Metanephros (tissue), 1 donor: ENCODE data around the gene IGSF22. TPM values are rescaled to one million over a fixed set of nuclear protein-coding genes. Genes with fewer than 3 reads are reported as not detected.

Source experiments
- total RNA-seq: library from RNA; depleted of rRNA; stranded (reverse); fragments of >200 nt; gene quantifications from one replicate; pipeline ENCODE4 v1.2.3, GENCODE V29; 2014

IGSF22 gene
- total RNA-seq, result 4.7 TPM

DNA sequence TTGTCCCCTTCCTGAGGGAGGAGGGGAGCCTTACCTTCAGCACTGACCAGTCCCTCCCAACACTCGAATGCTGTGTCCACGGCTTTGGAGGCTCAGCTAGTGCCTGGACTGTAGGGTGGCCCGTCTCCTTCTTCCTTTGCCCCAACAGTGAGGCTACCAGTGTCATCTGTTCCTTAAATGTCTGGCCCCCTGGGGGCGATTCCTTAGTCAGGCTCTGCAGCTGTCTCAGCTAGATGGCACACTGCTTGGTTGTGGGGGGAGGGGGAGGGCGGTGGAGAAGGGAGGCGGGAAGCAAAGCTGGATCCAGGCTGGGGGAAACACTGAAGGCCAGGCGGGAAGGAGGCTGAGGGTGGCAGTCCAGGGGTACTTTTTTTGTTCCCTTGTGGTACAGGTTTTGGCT, at the start of gene IGSF22:
Gene IGSF22 (minus strand): TSS at position 149 of the 400 bp plus-strand sequence. CDS start 1,952 bp downstream, outside the sequence.

DNA sequence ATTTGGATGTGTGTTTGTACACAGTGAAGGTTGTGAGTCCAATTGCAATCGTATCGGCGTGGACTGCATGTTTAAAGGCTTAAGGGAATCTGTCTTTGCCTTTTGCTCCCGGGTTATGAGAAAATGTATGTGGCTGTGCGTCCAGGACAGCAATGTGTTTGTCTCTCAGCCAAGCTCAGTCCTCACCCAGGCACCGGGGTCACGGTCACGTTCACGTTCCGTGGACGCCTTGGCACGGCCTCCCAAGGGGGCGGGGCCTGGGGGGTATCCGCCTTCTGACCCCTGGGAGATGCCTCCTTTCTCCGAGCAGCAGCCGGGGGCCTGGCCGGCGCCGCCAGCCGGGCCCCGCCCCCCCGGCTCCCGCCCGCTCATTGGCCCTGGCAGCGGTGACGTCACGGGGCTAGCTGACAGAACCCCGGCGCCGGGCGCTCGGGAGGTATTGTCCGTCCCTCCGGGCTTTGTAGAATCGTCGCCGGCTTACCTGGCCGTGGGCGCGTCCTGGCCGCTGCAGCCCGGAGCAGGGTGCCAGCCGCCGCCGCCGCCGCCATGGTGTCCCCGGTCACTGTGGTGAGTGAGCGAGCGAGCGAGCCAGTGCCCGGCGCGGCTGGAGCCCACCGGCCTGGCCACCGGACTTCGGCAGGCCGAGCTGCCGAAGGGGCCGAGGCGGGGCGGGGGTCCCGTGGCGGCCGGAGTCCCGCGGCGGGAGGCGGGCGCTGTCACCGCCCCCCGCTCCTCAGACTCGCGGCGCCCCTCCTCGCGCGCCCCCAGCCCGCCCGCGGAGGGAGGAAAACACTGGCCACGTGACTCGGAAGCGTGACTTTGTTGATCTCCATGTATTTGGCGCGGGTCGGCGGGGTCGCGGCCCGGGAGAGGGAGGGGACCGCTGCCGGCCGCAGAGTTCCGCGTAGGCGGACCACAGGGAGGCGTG, 27.4 kb downstream of the IGSF22 start, which contains the start of gene TMEM86A:
Gene TMEM86A (plus strand): TSS at position 439 of the 928 bp plus-strand sequence. CDS start 108 bp downstream, at position 547.

Other genes starting within 250 kb of the IGSF22 start
- gene TSG101, start 199.2 kb downstream of the IGSF22 start, total RNA-seq, result 72.6 TPM
- 20.4 TPM for gene UEVLD, start 137.5 kb downstream of the IGSF22 start, total RNA-seq
- gene MISFA, start 126.4 kb downstream of the IGSF22 start, total RNA-seq, result 6.1 TPM
- 19.7 TPM for gene SPTY2D1, start 91.8 kb downstream of the IGSF22 start, total RNA-seq
- gene TMEM86A, start 27.4 kb downstream of the IGSF22 start, total RNA-seq, result 5.3 TPM
- gene PTPN5, start 65.6 kb upstream of the IGSF22 start, total RNA-seq, result 0.99 TPM
- not detected for gene MRGPRX1, start 213.2 kb upstream of the IGSF22 start, total RNA-seq